Measurements from ENCODE around the gene TRIM66. TPM values are rescaled to one million over a fixed set of nuclear protein-coding genes. Genes with fewer than 3 reads are reported as not detected.

Gene TRIM66
- total and polyA plus RNA-seq, 2 donors (not counting 3 experiments of a cell fraction or from before 2014, with no cell fraction given) = 5.5 to 11.7 TPM

DNA sequence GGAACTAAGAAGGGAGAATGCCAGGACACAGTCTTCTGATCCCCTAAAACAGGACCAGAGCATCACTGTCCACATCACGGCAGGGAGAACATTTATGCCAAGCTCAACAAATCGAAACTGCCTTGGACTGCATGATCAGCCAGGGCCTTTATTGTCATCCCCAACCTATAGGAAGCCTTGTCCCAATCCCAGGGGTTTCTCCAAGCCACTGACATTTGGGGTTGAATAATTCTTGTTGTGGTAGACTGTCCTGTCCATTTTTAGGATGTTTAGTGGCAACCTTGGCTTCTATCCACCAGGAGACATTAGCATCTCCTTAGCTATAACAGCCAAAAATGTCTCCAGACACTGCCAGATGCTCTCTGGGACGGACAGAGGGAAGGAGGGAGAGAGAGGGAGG lies 37.3 kb upstream of the TRIM66 start:
- Histone ChIP-seq H3K27me3 (ENCODE audit: control insufficient read depth in 2 of 2, insufficient read depth in 2 of 2, low read length in 2 of 2) (no peaks in the 10 kb centered on the region), H3K9me3 (replicated peaks; ENCODE audit: control insufficient read depth, insufficient read depth, low read length) (no peaks in the 10 kb centered on the region), H3K9me1 (replicated peaks; ENCODE audit: control insufficient read depth, extremely low read depth, insufficient read depth, low read length) (no peaks in the 10 kb centered on the region), H3K79me2 (ENCODE audit: control insufficient read depth, insufficient read depth, low read length) (no peaks in the 10 kb centered on the region), H3K4me3 (replicated peaks in 1 of 3; ENCODE audit: insufficient read depth in 1 of 3, low read depth in 1 of 3, low read length in 3 of 3) (no peak overlapping the region), H4K20me1 (replicated peaks; ENCODE audit: control insufficient read depth, extremely low read depth, insufficient read depth, low read length) (no peaks in the 10 kb centered on the region), H3K4me2 (ENCODE audit: insufficient read depth, low read length) (peak overlapping the region; percentile 64), H3K27ac (ENCODE audit: insufficient read depth, low read depth, low read length) (peak overlapping the region; percentile 70), H2AFZ (ENCODE audit: low read depth, low read length) (peak overlapping the region; percentile 56), H3K9ac (replicated peaks; ENCODE audit: extremely low read depth, insufficient read depth, low read length) (peak overlapping the region; percentile 13), H3K4me1 (ENCODE audit: control insufficient read depth, extremely low read depth, insufficient read depth, low read length) (peaks cover 51% of the 10 kb centered on the region), H3K36me3 (ENCODE audit: control insufficient read depth in 2 of 2, extremely low read depth in 1 of 2, insufficient read depth in 2 of 2, low read length in 2 of 2) (no peaks in the 10 kb centered on the region)
- TF ChIP-seq JUN (IDR thresholded peaks at IDR 0.05; ENCODE audit: borderline replicate concordance, insufficient read depth, insufficient read length, low read depth) (no peak), FOS (IDR thresholded peaks at IDR 0.05; ENCODE audit: borderline replicate concordance, insufficient read depth, low read length) (no peak), MYC (IDR thresholded peaks at IDR 0.05; ENCODE audit: low read depth, low read length) (no peak), POLR2A (IDR thresholded peaks at IDR 0.05; ENCODE audit: low read depth, low read length) (no peak), EZH2 (IDR thresholded peaks at IDR 0.05; ENCODE audit: borderline replicate concordance, low read depth, low read length, severe bottlenecking) (no peak), POLR2AphosphoS5 (IDR thresholded peaks at IDR 0.05; ENCODE audit: insufficient read depth, low read depth, low read length) (no peak), GATA2 (IDR thresholded peaks at IDR 0.05; ENCODE audit: insufficient read depth, insufficient read length, low read depth, low read length) (no peak)
- TF ChIP-seq, protein P1, sequence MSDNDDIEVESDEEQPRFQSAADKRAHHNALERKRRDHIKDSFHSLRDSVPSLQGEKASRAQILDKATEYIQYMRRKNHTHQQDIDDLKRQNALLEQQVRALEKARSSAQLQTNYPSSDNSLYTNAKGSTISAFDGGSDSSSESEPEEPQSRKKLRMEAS (IDR thresholded peaks at IDR 0.05; ENCODE audit: insufficient read depth, insufficient read length) = no peak
- TF ChIP-seq, protein P2, sequence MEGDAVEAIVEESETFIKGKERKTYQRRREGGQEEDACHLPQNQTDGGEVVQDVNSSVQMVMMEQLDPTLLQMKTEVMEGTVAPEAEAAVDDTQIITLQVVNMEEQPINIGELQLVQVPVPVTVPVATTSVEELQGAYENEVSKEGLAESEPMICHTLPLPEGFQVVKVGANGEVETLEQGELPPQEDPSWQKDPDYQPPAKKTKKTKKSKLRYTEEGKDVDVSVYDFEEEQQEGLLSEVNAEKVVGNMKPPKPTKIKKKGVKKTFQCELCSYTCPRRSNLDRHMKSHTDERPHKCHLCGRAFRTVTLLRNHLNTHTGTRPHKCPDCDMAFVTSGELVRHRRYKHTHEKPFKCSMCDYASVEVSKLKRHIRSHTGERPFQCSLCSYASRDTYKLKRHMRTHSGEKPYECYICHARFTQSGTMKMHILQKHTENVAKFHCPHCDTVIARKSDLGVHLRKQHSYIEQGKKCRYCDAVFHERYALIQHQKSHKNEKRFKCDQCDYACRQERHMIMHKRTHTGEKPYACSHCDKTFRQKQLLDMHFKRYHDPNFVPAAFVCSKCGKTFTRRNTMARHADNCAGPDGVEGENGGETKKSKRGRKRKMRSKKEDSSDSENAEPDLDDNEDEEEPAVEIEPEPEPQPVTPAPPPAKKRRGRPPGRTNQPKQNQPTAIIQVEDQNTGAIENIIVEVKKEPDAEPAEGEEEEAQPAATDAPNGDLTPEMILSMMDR (IDR thresholded peaks at IDR 0.05; ENCODE audit: extremely low read depth in 1 of 2, insufficient read depth in 1 of 2, low read depth in 1 of 2, low read length in 2 of 2) = no peak
- no TSS peak for BruUV-seq (replicated peaks)
- intact Hi-C loops (cut with micrococcal nuclease) (loop anchor here (1.0 kb wide), 1 partner anchor 14 kb away; no protein-coding TSS in a partner anchor), dilution Hi-C loops (cut with MboI; ENCODE audit: extremely low pct_ligation_motif_present, low sequenced_read_pairs) (no loop called here)
- ChIA-PET CTCF (interaction anchor here (0.9 to 2.9 kb wide), 4 partner anchors 16 to 39 kb away, joined by 3 to 8 read pairs (median 4); partner anchors contain the start of genes RPL27A and TRIM66), POLR2A (interaction anchor here (1.1 kb wide), 1 partner anchor 37 kb away, joined by 4 read pairs; the partner anchor contains the start of genes RPL27A and TRIM66)
- DNase-seq (ENCODE audit: low read depth, low spot score) = no peak
- FAIRE-seq = no peak

Data from endothelial cell of umbilical vein (primary cell).